ENCODE results near the gene IFNG-AS1.

GRCh38 chr12:68031174-68031573, 41.9 kb downstream of the IFNG-AS1 start:
- TF ChIP-seq CTCF (IDR thresholded peaks at IDR 0.05) (no peak), POLR2A (IDR thresholded peaks at IDR 0.05) (no peak), EP300 (IDR thresholded peaks at IDR 0.05) (no peak)
